Midbrain (tissue), 1 donor: ENCODE measurements around the gene GOLGA8J.
"Not testable (repeated sequence)": the region's sequence is repeated elsewhere in the genome, so short reads cannot be mapped to it uniquely, and the experiment has no call there.

Source experiments
- DNase-seq: peaks from one replicate; lab custom pipeline; 2025; lab: John Stamatoyannopoulos, UW

GOLGA8J gene, protein sequence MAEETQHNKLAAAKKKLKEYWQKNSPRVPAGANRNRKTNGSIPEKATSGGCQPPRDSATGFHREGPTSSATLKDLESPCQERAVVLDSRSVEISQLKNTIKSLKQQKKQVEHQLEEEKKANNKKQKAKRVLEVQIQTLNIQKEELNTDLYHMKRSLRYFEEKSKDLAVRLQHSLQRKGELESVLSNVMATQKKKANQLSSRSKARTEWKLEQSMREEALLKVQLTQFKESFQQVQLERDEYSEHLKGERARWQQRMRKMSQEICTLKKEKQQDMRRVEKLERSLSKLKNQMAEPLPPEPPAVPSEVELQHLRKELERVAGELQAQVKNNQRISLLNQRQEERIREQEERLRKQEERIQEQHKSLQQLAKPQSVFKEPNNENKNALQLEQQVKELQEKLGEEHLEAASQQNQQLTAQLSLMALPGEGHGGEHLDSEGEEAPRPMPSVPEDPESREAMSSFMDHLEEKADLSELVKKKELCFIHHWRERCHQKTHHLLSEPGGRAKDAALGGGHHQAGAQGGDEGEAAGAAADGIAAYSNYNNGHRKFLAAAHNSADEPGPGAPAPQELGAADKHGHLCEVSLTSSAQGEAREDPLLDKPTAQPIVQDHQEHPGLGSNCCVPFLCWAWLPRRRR

DNA sequence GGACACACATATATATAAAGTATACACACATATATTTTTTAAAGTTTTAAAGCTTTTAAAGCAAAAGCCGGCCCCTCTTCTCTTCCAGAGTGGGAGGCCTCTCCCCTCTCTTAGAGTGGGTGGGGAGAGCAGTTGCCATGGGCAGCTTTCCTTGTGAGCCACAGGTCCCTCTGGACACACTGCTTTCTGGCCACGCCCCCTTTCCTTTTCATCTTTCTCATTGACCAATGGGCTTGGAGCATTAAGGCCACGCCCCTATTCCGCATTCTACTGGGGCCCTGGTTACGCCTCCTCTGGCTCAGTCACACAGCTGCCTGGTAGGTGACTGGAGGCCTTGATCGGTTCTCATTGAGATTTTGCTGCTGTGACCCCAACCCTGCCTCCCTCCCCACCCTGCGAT is at the start of gene GOLGA8J:
Gene GOLGA8J (plus strand): TSS at position 301 of the 400 bp plus-strand sequence. CDS start 98 bp downstream, at position 399.
- not testable (repeated sequence) for DNase-seq

DNA sequence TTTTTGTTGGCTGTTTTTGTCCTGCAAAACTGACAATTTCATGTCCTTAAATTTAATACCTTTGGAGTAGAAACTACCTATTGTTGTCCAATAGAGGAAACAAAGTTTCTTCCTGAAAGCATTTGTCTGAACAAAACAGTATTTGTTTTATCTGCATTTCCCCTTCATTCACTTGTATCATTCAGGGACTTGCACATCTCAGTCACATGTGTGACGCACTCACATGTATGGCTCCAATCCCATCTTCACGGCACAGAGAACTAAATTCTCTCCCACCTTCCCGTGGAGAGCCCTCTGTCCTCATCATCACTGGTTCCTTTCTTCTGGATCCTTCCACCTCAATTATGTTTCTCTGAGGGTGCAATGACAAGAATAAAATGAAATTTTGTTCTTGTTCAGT is 49.5 kb upstream of the GOLGA8J start:
- DNase-seq: no peak

DNA sequence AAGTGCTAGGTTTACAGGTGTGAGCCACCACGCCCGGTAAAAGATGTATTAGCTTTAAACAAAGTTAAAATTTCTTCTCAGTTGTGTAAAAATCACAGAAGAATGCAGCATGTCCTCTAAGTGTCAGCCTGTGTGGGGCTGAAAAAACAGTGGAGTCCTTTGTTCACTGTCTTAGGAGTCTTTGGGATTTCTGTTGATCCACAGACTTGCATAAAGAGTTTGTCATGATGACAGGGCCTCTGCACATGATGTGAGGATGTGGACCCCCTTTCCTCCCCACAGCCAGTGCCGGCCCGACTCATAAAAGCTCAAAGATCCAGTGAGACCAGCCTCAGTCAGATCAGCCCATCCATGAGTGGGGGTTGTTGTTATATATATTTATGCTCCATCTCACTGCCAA is 49.0 kb upstream of the GOLGA8J start:
- DNase-seq: no peak

DNA sequence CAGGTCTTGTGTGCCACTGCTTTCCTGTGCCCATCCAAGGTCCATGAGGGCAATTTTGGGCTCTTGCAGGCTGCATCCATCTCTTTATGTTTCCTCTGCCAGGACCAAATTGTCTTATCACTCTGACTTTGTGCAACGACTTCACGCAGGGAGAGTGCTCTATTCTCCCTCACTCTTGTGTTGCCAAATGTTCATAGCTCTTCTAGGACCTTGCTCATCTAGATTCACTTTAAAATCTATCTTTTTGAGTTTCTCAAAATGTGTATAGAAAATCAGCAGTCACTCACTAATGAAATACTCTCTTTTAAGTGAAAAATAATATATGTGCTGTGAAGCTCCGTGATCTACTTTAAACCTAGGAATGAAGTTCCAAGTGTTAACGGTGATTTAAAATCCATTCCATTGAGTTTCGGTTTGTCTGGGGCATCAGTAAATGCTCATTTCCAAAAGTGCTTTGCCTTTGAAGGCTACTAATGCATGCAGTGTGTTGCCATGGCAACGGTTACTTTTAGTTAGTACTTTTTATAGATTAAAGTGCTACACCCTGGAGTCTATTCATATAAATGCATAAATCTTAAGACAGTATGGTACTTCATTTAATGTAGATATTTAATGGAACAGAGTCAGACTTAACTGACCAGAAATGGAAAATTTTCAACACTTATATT is 46.6 kb upstream of the GOLGA8J start:
- DNase-seq: no peak

DNA sequence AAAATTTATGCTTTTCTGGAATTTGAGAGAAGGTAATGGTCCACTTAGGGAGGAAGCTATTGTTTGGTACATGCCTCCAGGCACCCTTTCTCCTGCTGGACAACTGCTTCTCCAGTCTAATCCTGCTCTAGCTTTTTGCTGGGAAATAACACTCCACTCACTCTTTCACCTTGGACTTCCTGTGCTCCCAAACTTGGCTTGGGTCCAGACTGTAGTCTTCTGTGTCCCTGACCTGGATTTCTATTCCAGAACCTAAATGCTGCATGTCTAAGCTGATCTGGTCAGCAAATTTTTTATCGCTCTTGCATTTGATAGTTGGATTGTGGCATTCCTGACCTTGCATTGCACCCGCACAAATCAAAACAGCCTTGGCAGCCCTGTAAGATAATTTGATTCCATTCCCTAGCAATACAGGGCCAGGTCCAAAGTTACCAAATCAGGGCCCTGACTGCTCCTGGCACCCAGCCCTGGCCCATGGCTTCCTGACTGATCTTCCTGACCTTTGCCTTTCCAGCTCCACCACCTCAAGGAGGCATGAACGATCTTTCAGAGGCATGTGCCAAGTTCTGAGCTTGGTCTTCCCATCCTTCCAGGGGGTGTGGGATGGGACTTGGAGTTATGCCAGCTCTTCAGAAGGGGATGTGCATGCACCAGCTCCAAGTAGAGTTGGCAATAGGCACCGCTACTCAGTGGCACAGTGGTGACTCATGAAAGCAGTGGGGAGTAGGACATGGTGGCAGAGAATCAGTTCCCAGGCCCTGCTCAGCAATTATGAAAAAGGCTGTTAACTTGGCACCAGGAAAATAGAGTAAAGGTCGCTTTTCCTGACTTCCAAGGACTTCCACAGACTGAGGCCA is 43.9 kb upstream of the GOLGA8J start:
- DNase-seq: peak; percentile 68

DNA sequence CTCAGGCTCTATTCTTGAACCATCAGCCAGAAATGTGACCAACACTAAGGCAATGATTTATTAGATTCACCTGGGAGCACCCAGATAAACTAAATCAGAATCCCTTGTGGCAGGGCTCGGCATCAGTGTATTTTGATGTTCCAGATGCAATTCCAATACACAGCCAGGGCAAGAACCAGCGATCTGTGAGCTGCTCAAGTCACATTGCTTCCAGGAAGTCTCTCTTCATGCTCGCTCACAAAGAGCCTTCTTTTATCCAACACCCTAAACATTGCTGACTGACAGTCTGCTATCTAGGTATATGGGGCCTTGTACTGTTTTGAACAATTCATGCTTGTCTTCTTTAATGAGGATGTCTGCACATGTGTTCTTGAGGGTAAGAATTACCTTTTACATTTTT is 40.9 kb upstream of the GOLGA8J start:
- peak; percentile 37 for DNase-seq

DNA sequence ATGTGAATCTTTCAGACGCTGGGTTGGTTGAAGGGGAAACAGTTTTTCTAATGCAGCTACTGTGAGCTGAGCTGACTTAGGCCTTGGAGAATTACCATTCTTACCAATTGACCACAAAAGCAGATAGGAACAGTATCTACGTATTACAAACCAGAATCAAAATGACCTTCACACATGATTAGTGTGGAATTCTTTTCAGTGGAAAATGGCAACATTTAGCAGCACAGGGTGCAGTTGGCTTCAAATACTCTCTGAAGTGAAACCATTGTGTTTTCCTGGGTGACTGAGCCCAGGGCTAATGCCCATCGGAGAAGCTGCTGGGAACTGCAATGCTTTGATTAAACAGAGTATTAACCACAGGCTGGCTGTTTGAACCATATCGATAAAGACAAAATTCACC is 40.2 kb upstream of the GOLGA8J start:
- DNase-seq: peak; percentile 64

DNA sequence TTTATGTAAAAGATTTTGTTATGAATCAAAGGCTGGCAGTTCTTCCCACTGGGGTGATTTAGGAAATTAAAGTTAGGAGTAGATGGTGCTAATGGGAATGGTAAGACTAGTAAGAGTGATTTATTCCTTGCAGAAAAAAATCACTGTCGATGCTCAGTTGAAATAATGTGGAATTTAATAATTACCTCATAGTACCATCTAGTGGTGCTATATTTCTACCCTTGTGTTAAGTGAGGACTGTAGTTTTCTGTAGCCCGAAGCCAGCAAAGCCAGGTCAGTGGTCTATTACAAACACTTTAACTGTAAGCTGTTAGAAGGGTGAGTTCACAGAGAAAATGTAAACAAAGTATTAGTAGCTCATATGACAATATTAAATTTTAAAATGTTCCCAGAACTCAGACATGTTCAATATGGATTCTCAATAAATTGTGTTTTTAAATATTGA is 39.5 kb upstream of the GOLGA8J start:
- DNase-seq: peak; percentile 80

DNA sequence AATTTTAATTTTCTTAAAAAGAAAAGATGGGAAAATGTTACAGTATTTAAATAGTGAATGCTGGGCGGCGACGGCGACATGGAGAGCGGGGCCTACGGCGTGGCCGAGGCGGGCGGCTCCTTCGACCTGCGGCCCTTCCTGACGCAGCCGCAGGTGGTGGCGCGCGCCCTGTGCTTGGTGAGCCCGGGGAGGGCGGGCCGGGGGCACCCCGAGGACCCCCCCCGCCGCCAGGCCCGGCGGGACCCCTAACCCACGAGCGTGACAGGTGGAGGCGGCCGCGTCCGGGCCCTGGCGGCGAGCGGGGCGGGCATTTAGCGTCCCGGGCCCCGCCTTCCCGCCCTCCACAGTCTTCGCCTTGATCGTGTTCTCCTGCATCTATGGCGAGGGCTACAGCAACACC is 38.4 kb upstream of the GOLGA8J start:
- DNase-seq: no peak

DNA sequence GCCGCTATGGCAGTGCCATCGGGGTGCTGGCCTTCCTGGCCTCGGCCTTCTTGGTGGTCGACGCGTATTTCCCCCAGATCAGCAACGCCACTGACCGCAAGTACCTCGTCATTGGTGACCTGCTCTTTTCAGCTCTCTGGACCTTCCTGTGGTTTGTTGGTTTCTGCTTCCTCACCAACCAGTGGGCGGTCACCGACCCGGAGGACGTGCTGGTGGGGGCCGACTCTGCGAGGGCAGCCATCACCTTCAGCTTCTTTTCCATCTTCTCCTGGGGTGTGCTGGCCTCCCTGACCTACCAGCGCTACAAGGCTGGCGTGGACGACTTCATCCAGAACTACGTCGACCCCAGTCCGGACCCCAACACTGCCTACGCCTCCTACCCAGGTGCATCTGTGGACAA is 37.9 kb upstream of the GOLGA8J start:
- DNase-seq: not testable (repeated sequence)

DNA sequence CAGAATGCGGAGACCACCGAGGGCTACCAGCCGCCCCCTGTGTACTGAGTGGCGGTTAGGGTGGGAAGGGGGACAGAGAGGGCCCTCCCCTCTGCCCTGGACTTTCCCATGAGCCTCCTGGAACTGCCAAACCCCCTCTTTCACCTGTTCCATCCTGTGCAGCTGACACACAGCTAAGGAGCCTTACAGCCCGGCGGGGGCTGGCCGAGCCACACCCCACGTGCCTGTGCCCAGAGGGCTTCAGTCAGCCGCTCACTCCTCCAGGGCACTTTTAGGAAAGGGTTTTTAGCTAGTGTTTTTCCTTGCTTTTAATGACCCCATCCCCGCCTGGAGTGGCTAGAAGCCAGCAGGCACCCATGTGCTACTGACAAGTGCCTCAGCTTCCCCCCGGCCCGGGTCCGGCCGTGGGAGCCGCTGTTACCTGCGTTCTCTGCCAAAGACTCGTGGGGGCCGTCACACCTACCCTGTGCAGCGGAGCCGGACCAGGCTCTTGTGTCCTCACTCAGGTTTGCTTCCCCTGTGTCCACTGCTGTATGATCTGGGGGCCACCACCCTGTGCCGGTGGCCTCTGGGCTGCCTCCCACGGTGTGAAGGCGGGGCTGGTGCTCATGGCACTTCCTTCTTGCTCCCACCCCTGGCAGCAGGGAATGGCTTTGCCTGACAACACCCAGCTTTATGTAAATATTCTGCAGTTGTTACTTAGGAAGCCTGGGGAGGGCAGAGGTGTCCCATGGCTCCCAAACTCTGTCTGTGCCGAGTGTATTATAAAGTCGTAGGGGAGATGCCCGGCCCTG is 37.3 kb upstream of the GOLGA8J start:
- DNase-seq: not testable (repeated sequence)

DNA sequence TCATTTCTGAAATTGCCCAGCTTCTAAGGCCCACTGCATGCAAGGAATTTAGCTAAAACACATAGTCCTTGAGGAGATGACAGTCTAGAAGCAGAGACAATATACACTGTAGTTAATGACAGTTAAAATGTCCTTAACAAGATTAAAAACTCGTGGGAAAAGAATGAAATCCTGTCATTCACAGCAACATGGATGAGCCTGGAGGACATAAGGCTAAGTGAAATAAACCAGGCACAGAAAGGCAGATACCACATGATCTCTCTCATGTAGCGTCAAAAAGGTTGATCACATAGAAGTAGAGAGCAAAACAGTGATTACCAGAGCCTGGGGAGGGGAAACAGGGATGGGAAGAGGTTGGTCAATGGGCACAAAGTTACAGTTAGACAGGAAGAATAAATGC is 36.3 kb upstream of the GOLGA8J start:
- no peak for DNase-seq

DNA sequence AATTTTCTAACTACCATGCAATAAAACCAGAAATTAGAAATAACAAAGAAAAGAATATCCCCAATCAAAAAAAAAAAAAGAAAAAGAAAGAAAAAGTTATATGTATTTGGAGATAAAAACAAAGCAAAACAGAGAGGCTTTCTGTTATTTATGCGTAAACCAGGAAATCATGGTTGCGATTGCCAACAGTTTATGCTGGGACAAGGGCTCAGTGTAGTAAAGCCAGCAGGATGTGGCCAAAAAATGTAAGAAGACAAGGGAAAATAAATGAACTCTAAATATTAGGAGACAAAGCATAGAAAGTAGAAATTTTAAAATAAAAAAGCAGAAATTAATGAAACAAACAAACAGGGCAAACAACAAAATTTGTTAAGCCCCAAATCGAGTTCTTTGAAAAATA is 27.2 kb upstream of the GOLGA8J start:
- no peak for DNase-seq

DNA sequence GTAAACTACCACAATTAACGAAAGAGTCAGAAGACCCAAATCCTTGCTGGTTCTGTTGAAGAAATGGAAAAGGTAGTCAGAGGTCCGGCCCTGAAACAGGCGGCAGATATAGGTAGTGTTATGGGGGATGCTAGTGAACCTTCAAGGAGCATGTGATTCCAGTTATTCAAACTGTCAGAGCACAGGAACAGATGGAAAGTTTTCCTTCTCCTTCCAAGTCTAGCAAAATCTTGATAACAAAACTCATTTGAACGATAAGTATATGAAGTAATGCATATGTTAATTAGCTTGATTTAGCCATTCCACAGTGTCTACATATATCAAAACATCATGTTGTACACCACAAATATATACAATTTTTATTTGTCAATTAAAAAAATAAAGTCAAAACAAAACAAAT is 26.6 kb upstream of the GOLGA8J start:
- no peak for DNase-seq

DNA sequence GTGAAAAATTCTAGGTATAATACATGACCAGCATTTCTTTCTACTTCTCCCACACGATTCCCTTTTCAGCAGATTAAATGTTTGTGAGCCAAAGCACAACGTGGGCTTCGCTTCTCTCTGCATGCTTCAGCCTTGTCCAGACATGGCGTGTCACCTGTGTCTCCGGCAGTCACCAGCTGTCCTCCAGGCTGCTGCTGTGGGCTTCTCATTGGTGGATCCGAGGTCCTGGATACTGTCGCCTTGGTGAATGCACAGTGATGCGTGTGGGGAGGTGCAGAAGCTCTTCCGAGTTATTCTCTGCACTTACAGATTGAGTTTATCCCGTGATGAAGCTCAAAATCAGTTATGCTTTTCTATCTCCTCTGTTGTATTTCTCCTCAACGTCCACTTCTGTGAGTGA is 23.0 kb upstream of the GOLGA8J start:
- DNase-seq: no peak

DNA sequence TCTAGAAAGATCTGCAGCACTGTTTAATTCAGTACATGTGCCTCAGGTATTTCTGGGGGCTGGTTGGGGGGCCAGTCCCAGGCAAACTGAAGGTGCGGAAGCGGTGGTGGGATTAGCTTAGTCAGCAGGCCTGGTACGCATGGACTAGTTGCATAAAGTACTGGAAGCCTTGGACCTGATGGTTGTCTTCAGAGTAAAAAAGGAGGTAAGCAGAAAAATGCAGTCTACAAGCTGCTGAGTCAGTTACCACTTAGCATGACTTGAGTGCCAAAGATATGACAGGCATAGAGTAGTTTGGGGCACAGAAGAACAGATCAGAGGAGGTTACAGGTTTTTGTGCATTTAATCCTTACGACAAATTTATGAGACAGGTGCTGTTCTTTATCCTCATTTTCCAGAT is 19.9 kb upstream of the GOLGA8J start:
- DNase-seq: no peak

DNA sequence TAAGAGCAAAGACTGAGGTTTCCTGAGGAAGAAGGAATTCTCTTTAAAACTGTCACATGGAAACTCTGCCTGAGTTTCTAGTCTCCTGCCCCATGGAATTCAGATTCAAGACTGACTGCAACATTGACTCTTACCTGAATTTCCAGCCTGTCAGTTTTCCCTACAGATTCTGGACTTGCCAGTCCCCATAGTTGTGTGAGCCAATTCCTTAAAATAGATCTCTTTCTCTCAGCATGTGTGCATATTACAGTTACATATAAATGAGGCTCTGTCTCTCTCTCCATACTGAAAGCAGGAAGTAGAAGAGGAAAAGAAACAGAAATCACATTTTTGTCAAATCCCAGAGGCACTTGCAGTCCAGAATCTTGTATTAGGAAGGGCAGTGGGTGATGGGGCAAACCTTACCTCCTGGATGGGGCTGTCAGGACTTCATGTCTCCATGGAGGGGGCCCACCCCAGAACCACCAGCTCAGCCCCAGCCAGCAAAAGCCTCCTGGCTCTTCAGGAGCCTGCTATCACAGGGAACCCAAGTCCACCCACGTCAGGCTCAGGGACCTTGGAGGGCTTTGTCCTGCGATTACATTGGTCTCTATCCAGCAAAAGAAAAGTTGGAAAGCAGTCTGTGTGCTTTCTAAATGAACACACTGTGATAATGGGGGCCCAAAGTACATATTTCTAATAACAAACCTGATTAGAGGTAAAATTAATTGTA is 18.8 kb upstream of the GOLGA8J start:
- DNase-seq: no peak

DNA sequence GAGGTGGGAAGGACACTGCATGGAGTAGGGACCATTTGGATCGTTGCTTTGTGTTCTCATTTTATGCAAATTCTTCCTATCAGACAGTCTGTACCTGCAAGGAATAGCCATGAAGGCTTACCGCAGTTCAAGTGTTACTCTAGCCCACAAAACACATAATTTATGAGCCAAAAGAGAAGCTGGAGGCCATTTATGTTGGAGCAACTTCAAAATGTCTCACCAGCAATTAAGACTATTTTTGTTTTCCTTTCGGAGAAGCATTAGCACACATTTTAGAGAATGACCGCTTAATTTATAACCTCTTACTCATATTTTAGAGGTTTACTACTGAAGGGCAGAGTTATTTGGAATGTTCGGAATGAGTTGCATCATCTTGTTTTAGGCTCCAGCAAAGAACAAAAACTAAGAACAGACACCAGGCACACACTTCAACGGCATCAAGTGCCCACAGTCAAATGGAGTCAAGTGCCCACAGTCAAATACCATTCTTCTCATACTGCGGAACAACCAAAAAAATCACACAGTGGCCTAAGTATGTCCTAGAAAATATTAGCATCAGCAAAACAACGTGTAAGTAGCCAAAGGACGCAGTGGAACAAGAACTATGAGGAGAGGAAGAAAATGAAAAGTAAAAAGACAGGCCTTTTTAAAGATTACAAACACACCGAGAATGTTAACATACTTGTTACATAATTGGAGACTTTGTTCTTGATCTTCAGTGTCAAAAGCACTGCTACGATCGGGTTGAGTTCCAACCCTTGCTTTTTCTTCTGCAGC is 17.5 kb upstream of the GOLGA8J start:
- DNase-seq: no peak

DNA sequence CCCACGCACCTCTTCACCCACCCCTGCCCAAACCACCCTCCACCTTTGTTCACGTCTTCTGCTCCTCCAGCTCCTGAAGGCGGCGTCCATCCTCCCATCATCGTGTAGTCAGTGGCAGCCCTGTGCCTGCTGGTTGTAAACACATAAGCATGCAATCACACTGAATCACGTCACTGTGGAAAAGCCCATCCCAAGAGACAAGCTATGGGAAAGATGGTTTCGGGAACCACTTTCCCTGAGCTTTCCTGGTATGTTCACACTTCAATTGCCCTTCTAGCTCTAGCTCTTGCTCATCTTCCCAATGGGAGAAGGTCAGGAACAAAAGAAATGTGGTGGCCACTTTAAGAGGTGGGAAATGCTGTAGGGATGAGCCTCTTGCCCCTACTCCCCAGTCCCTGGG is 14.4 kb upstream of the GOLGA8J start:
- no peak for DNase-seq

DNA sequence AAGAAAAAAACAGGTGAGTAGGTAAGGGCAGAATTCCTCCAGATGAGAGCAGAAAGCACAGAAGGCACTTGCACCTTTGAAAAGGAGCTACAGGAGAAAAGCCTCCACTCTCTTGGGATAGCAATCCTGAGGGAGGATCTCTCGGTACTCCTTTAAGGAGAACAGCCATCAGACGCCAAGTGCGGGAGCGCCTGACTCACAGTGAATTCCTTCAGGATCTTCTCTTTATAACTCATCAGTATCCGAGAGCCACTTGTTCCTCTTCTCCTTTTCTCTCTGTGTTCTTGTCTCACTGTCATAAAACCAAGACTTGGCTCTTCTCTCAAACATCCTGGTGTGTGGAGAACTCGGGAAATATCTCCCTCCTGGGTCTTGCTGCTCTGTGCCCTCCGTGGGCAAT is 10.1 kb upstream of the GOLGA8J start:
- DNase-seq: no peak
